HL-60 (cell line): ENCODE measurements around the gene BCL6.

ENCODE experiments used
- CTCF ChIP-seq: IDR thresholded peaks from one replicate; pipeline ENCODE4 v1.5.1; 2011; ENCODE audit warnings: low read length, control low read depth, inconsistent platforms; ENCODE audit not compliant: insufficient read depth
- GABPA ChIP-seq: IDR thresholded peaks from 2 replicates; pipeline ENCODE4 v1.6.1; 2012; ENCODE audit warnings: low read depth
- POLR2AphosphoS5 ChIP-seq: IDR thresholded peaks from 2 replicates; pipeline ENCODE4 v1.6.1; 2012; ENCODE audit warnings: low read depth

GRCh38 chr3:187709155-187709554 lies 36.1 kb downstream of the BCL6 start:
- TF ChIP-seq CTCF (no peak), GABPA (no peak), POLR2AphosphoS5 (no peak)
